ENCODE measurements around the gene HBA1.
"Not testable (repeated sequence)": the region's sequence is repeated elsewhere in the genome, so short reads cannot be mapped to it uniquely, and the experiment has no call there.

HBA1 gene

GRCh38 chr16:175011-175949 lies 1.2 kb upstream of the HBA1 start:
- no peak overlapping the region for H3K4me2 ChIP-seq
- H3K36me3 ChIP-seq, result no peaks in the 10 kb centered on the region
- H4K20me1 ChIP-seq, result peaks cover 59% of the 10 kb centered on the region
- no peak overlapping the region for H3K27ac ChIP-seq
- H3K9me3 ChIP-seq, result no peaks in the 10 kb centered on the region
- TF ChIP-seq Cebpa-rat (IDR thresholded peaks at IDR 0.05), result no peak
- peaks cover 90% of the 10 kb centered on the region for H3K27me3 ChIP-seq
- H3K4me1 ChIP-seq, result no peaks in the 10 kb centered on the region
- no peak overlapping the region for H3K4me3 ChIP-seq
- H3K9ac ChIP-seq, result no peak overlapping the region

GRCh38 chr16:176006-176405 lies 474 bp upstream of the HBA1 start:
- not testable (repeated sequence) for H3K4me1 ChIP-seq, H3K4me3 ChIP-seq, H3K4me2 ChIP-seq, H3K9me3 ChIP-seq, H3K27ac ChIP-seq, H3K36me3 ChIP-seq, H3K9ac ChIP-seq
- Histone ChIP-seq H3K27me3 (peaks cover 90% of the 10 kb centered on the region), H4K20me1 (peaks cover 65% of the 10 kb centered on the region)

DNA sequence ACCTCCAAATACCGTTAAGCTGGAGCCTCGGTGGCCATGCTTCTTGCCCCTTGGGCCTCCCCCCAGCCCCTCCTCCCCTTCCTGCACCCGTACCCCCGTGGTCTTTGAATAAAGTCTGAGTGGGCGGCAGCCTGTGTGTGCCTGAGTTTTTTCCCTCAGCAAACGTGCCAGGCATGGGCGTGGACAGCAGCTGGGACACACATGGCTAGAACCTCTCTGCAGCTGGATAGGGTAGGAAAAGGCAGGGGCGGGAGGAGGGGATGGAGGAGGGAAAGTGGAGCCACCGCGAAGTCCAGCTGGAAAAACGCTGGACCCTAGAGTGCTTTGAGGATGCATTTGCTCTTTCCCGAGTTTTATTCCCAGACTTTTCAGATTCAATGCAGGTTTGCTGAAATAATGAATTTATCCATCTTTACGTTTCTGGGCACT lies 928 bp downstream of the HBA1 start:
- Histone ChIP-seq H3K9ac (no peak overlapping the region), H3K9me3 (no peaks in the 10 kb centered on the region), H3K4me3 (no peak overlapping the region), H4K20me1 (peaks cover 70% of the 10 kb centered on the region), H3K4me2 (no peak overlapping the region), H3K4me1 (peaks cover 12% of the 10 kb centered on the region), H3K36me3 (no peaks in the 10 kb centered on the region), H3K27me3 (peaks cover 85% of the 10 kb centered on the region), H3K27ac (no peak overlapping the region)
- TF ChIP-seq Cebpa-rat (IDR thresholded peaks at IDR 0.05), result no peak

GRCh38 chr16:177981-178667 lies 1.6 kb downstream of the HBA1 start:
- Histone ChIP-seq H3K9ac (no peak overlapping the region), H3K4me3 (no peak overlapping the region), H3K4me1 (peaks cover 12% of the 10 kb centered on the region), H3K9me3 (no peaks in the 10 kb centered on the region), H3K27me3 (peaks cover 84% of the 10 kb centered on the region), H3K27ac (no peak overlapping the region), H3K36me3 (0 out of 2 replicates have a peak, but pooled peaks cover 2% of the 10 kb centered on the region), H4K20me1 (peaks cover 77% of the 10 kb centered on the region), H3K4me2 (no peak overlapping the region)
- no peak for TF ChIP-seq Cebpa-rat (IDR thresholded peaks at IDR 0.05)

DNA sequence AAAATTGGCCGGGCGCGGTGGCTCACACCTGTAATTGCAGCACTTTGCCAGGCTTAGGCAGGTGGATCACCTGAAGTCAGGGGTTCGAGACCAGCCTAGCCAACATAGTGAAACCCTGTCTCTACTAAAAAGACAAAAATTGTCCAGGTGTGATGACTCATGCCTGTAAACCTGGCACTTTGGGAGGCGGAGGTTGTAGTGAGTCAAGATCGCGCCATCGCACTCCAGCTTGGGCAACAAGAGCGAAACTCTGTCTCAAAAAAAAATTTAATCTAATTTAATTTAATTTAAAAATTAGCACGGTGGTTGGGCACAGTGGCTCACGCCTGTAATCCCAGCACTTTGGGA lies 2.2 kb downstream of the HBA1 start:
- Histone ChIP-seq H4K20me1 (peaks cover 82% of the 10 kb centered on the region), H3K9ac (no peak overlapping the region), H3K4me1 (peaks cover 12% of the 10 kb centered on the region), H3K27me3 (peaks cover 79% of the 10 kb centered on the region), H3K36me3 (0 out of 2 replicates have a peak, but pooled peaks cover 6% of the 10 kb centered on the region), H3K27ac (no peak overlapping the region), H3K4me3 (no peak overlapping the region), H3K9me3 (no peaks in the 10 kb centered on the region), H3K4me2 (no peak overlapping the region)
- no peak for TF ChIP-seq Cebpa-rat (IDR thresholded peaks at IDR 0.05)

GRCh38 chr16:179211-180092 lies 3.0 kb downstream of the HBA1 start:
- Histone ChIP-seq H3K4me3 (no peak overlapping the region), H3K4me2 (no peak overlapping the region), H4K20me1 (peaks cover 84% of the 10 kb centered on the region), H3K9ac (no peak overlapping the region), H3K4me1 (peaks cover 12% of the 10 kb centered on the region), H3K36me3 (peaks cover 14% of the 10 kb centered on the region), H3K27ac (no peak overlapping the region), H3K9me3 (no peaks in the 10 kb centered on the region), H3K27me3 (peaks cover 71% of the 10 kb centered on the region)
- no peak for TF ChIP-seq Cebpa-rat (IDR thresholded peaks at IDR 0.05)

DNA sequence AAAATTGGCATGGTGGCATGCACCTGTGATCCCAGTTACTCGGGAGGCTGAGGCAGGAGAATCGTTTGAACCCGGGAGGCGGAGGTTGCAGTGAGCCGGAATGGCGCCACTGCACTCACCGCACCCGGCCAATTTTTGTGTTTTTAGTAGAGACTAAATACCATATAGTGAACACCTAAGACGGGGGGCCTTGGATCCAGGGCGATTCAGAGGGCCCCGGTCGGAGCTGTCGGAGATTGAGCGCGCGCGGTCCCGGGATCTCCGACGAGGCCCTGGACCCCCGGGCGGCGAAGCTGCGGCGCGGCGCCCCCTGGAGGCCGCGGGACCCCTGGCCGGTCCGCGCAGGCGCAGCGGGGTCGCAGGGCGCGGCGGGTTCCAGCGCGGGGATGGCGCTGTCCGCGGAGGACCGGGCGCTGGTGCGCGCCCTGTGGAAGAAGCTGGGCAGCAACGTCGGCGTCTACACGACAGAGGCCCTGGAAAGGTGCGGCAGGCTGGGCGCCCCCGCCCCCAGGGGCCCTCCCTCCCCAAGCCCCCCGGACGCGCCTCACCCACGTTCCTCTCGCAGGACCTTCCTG lies 3.7 kb downstream of the HBA1 start, which contains the start of gene HBQ1:
TSS of gene HBQ1 (plus strand) at position 359 of the 575 bp plus-strand sequence. CDS start at position 387, 28 bp downstream.
- H3K36me3 ChIP-seq, result peaks cover 22% of the 10 kb centered on the region
- peaks cover 12% of the 10 kb centered on the region for H3K4me1 ChIP-seq
- peak within 1 kb of the TSS; percentile 48; the same call in 1 of the 2 replicates for H3K9ac ChIP-seq
- H3K27ac ChIP-seq, result peak within 1 kb of the TSS; percentile 43; the same call in 1 of the 2 replicates
- peaks cover 84% of the 10 kb centered on the region for H4K20me1 ChIP-seq
- TF ChIP-seq Cebpa-rat (IDR thresholded peaks at IDR 0.05), result no peak
- peak within 1 kb of the TSS; percentile 96 for H3K4me2 ChIP-seq
- no peaks in the 10 kb centered on the region for H3K9me3 ChIP-seq
- H3K4me3 ChIP-seq, result peak within 1 kb of the TSS; percentile 60
- H3K27me3 ChIP-seq, result peaks cover 63% of the 10 kb centered on the region

DNA sequence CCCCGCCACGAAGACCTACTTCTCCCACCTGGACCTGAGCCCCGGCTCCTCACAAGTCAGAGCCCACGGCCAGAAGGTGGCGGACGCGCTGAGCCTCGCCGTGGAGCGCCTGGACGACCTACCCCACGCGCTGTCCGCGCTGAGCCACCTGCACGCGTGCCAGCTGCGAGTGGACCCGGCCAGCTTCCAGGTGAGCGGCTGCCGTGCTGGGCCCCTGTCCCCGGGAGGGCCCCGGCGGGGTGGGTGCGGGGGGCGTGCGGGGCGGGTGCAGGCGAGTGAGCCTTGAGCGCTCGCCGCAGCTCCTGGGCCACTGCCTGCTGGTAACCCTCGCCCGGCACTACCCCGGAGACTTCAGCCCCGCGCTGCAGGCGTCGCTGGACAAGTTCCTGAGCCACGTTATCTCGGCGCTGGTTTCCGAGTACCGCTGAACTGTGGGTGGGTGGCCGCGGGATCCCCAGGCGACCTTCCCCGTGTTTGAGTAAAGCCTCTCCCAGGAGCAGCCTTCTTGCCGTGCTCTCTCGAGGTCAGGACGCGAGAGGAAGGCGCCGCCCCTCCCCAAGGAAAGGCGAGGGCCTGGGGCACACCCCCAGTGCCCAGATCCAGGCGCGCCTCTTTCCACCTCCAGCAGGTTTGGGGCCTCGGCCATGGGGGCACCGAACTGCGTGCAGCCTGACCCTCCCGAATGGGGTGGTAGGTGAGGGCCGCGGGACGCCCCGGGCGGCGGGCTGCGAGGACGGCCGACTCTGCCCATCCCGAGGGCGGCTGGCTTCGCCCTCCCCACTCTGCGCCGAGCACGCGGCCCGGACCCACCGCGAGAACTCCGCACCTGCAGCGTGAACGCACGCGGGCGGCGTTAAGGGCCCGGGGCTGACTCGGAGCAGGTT lies 4.4 kb downstream of the HBA1 start:
- peak overlapping the region; percentile 60 for H3K4me3 ChIP-seq
- TF ChIP-seq Cebpa-rat (IDR thresholded peaks at IDR 0.05), result no peak
- no peaks in the 10 kb centered on the region for H3K9me3 ChIP-seq
- H3K4me2 ChIP-seq, result peak overlapping the region; percentile 96
- peak overlapping the region; percentile 43; the same call in 1 of the 2 replicates for H3K27ac ChIP-seq
- peak overlapping the region; percentile 48; the same call in 1 of the 2 replicates for H3K9ac ChIP-seq
- H4K20me1 ChIP-seq, result peaks cover 84% of the 10 kb centered on the region
- peaks cover 56% of the 10 kb centered on the region for H3K27me3 ChIP-seq
- peaks cover 12% of the 10 kb centered on the region for H3K4me1 ChIP-seq
- H3K36me3 ChIP-seq, result peaks cover 28% of the 10 kb centered on the region

Measured in BLaER1 (cell line).